ENCODE data around the gene ZNF679. TPM values are rescaled to one million over a fixed set of nuclear protein-coding genes. Genes with fewer than 3 reads are reported as not detected.
"Not testable (repeated sequence)": the region's sequence is repeated elsewhere in the genome, so short reads cannot be mapped to it uniquely, and the experiment has no call there.

Gene ZNF679
- total RNA-seq, 1 donor from 2014 or later: not detected

DNA sequence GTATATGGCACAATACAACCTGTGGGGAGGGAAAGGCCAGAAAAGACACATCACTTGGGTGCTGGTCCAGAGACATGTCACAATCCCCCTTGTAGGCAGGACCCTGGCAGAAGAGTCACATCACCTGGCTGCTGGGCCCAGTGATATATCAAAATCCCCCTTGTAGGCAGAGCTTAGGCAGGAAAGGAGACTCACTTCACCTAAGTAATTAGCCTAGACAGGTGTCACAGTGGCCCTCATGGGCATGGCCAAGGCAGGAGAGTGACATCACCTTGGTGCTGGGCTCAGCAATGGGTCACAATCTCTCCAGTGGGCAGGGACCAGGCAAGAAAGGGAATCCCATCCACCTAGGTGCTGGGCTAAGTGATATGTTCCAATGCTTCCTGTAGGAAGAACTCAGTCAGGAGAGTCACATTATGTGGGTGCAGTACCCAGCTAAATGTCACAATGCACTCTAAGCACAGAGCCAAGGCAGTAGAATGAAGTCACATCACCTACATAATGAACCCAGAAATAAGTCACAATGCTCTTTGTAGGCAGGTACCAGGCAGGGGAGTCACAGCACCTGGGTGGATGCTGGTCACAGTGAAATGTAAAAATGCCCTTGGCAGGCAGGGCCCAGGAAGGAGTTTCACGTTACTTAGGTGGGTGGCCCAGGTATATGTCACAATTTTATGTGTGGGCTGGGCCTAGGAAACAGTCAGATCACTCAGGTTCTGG, 66.6 kb downstream of the ZNF679 start:
- no peak for DNase-seq
- Mint-ChIP-seq H3K27me3 (ENCODE audit: unreplicated experiment) (no peaks in the 10 kb centered on the region), H3K27ac (ENCODE audit: unreplicated experiment) (no peak overlapping the region), H3K4me3 (ENCODE audit: unreplicated experiment) (no peak overlapping the region), H3K36me3 (ENCODE audit: unreplicated experiment) (peaks cover 2% of the 10 kb centered on the region), H3K4me1 (ENCODE audit: low read depth, unreplicated experiment) (no peaks in the 10 kb centered on the region), H3K9me3 (ENCODE audit: unreplicated experiment) (peaks cover 20% of the 10 kb centered on the region)
- TF ChIP-seq, protein P1, sequence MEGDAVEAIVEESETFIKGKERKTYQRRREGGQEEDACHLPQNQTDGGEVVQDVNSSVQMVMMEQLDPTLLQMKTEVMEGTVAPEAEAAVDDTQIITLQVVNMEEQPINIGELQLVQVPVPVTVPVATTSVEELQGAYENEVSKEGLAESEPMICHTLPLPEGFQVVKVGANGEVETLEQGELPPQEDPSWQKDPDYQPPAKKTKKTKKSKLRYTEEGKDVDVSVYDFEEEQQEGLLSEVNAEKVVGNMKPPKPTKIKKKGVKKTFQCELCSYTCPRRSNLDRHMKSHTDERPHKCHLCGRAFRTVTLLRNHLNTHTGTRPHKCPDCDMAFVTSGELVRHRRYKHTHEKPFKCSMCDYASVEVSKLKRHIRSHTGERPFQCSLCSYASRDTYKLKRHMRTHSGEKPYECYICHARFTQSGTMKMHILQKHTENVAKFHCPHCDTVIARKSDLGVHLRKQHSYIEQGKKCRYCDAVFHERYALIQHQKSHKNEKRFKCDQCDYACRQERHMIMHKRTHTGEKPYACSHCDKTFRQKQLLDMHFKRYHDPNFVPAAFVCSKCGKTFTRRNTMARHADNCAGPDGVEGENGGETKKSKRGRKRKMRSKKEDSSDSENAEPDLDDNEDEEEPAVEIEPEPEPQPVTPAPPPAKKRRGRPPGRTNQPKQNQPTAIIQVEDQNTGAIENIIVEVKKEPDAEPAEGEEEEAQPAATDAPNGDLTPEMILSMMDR (IDR thresholded peaks at IDR 0.05; ENCODE audit: partially characterized antibody, unreplicated experiment): no peak

DNA sequence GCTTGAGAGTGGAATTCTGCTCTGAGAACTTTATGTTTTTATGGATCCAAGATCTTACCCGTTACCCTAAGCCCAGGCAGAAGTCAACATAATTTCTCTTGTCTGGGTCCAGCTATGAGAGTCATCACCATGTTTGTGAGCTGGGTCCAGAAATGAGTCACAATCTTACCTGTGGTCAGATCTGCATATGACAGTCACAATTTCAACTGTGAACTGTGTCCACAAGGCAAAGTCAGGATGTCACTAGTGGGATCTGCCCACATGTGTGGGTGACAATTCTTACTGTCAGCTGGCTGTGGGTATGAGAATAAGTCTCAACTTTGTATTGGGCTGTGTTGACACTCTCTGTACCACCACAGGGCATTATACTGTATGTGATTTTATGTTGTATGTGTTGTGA, 69.1 kb downstream of the ZNF679 start:
- H3K9me3 Mint-ChIP-seq (ENCODE audit: unreplicated experiment): peaks cover 26% of the 10 kb centered on the region
- H3K36me3 Mint-ChIP-seq (ENCODE audit: unreplicated experiment); H3K4me3 Mint-ChIP-seq (ENCODE audit: unreplicated experiment); H3K4me1 Mint-ChIP-seq (ENCODE audit: low read depth, unreplicated experiment); H3K27ac Mint-ChIP-seq (ENCODE audit: unreplicated experiment); DNase-seq; H3K27me3 Mint-ChIP-seq (ENCODE audit: unreplicated experiment): not testable (repeated sequence)

DNA sequence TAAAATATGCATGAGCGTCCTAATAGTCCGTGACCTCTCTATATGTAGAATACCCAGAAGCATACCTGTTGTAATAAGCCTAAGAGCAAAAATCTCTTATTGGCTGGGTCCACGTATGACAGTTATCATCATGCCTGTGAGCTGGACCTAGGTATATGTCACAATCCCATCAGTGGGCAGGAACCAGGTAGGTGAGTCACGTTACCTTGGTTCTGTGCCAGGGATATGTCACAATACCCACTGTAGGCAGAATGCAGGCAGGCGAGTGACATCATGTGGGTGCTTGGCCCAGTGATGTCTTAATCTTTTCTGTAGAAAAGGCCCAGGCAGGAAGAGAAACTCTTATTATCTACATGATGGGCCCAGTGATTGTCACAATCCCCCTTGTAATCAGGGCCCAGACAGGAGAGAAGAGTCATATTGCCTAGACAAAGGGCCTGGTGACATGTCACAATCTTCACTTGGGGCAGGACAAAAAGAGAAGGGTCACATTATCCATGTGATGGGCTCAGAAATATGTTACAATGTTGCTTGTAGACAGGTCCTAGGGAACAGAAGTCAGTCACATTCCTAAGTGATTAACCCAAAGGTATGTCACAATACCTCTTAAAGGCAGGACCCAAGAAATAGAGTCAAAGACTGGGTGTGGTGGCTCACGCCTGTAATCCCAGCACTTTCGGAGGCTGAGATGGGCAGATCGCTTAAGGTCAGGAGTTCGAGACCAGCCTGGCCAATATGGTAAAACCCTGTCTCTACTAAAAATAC, 72.5 kb downstream of the ZNF679 start:
- no peak for DNase-seq
- Mint-ChIP-seq H3K27me3 (ENCODE audit: unreplicated experiment) (peaks cover 4% of the 10 kb centered on the region), H3K4me3 (ENCODE audit: unreplicated experiment) (no peak overlapping the region), H3K4me1 (ENCODE audit: low read depth, unreplicated experiment) (no peaks in the 10 kb centered on the region), H3K9me3 (ENCODE audit: unreplicated experiment) (peaks cover 32% of the 10 kb centered on the region), H3K27ac (ENCODE audit: unreplicated experiment) (no peak overlapping the region), H3K36me3 (ENCODE audit: unreplicated experiment) (peaks cover 7% of the 10 kb centered on the region)
- TF ChIP-seq, protein P1 (IDR thresholded peaks at IDR 0.05; ENCODE audit: partially characterized antibody, unreplicated experiment): no peak

DNA sequence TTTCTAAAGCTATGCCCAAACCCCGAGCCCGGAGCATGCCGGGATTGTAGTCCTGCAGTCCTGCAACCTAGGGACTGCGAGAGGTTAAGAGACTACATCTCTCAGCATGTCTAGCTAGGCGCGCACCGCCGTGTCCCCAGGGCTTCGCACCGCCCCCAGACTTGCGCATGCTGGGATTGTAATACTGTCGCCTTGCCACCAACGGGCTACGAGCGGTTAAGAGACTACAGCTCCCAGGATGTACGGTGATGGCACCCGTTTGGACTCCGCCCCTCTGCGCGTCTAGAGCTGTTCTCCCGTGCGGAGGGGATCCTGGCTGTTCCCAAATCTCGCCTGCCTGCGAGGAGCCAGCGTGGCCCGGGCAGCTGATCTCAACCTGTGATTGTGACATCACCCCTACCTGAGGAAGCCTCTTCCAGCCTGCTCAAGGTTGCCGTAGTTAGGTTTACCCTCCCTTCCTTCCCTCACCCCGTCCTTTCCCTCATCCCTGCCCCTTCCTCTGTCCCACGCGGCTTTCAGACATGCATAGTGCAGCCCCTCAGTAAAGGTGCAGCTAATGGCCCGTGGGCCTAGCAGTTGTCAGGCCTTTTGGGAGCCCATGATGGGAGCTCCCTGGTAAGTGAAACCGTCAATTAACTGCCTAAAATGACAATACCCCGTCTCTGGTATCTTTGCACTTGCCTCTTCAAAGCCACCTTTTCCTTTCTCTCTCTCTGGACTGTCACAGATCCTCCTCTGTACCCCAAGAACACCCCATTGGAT, 79.2 kb downstream of the ZNF679 start:
- peak overlapping the region; percentile 59 for H3K4me3 Mint-ChIP-seq (ENCODE audit: unreplicated experiment)
- TF ChIP-seq, protein P1 (IDR thresholded peaks at IDR 0.05; ENCODE audit: partially characterized antibody, unreplicated experiment): no peak
- peaks cover 5% of the 10 kb centered on the region for H3K36me3 Mint-ChIP-seq (ENCODE audit: unreplicated experiment)
- peak; percentile 62 for DNase-seq
- peaks cover 4% of the 10 kb centered on the region for H3K27me3 Mint-ChIP-seq (ENCODE audit: unreplicated experiment)
- H3K27ac Mint-ChIP-seq (ENCODE audit: unreplicated experiment): peak overlapping the region; percentile 39
- H3K4me1 Mint-ChIP-seq (ENCODE audit: low read depth, unreplicated experiment): no peaks in the 10 kb centered on the region
- peaks cover 20% of the 10 kb centered on the region for H3K9me3 Mint-ChIP-seq (ENCODE audit: unreplicated experiment)

- Mint-ChIP-seq H3K27ac (ENCODE audit: unreplicated experiment) (peak overlapping the region; percentile 39), H3K27me3 (ENCODE audit: unreplicated experiment) (peaks cover 4% of the 10 kb centered on the region), H3K36me3 (ENCODE audit: unreplicated experiment) (peaks cover 5% of the 10 kb centered on the region), H3K4me1 (ENCODE audit: low read depth, unreplicated experiment) (no peaks in the 10 kb centered on the region), H3K4me3 (ENCODE audit: unreplicated experiment) (peak overlapping the region; percentile 59), H3K9me3 (ENCODE audit: unreplicated experiment) (peaks cover 24% of the 10 kb centered on the region)
- DNase-seq: no peak
- TF ChIP-seq, protein P1 (IDR thresholded peaks at IDR 0.05; ENCODE audit: partially characterized antibody, unreplicated experiment): no peak
These were observed 79.7 kb downstream of the ZNF679 start for GRCh38 chr7:64308016-64308270.

Measured in glutamatergic neuron (in vitro differentiated cells).